ENCODE measurements around the gene BMPER. TPM values are rescaled to one million over a fixed set of nuclear protein-coding genes. Genes with fewer than 3 reads are reported as not detected.

The BMPER gene
- total and polyA plus RNA-seq, 2 of the 8 experiments (the other 6 are each of a cell fraction or from before 2014, with no cell fraction given), result 0.33 to 0.69 TPM

- H4K91ac ChIP-seq (replicated peaks; ENCODE audit: insufficient read length, low read length), result no peak overlapping the region
- DNase-seq (ENCODE audit: low read depth in 1 of 2, low spot score in 2 of 2), result no peak
- H3K4me1 ChIP-seq (replicated peaks in 1 of 4; ENCODE audit: control insufficient read depth in 3 of 4, insufficient read depth in 4 of 4, low read length in 3 of 4), result peaks cover 4 to 7% (median 5%) of the 10 kb centered on the region in 4 experiments; a peak in 4 of 7 replicates
- WGBS, 2 experiments (ENCODE audit: extremely low coverage in 1 of 2, insufficient coverage in 1 of 2, insufficient read length in 1 of 2, insufficient replicate concordance in 2 of 2, low coverage in 1 of 2, low lambda C conversion rate in 2 of 2, missing lambda C conversion rate in 1 of 2), result 80% methylated on average over 2 of the region's 2 CpGs; no CpG with 5 or more reads in 1 of the 2 experiments
- no peak for FAIRE-seq
- H4K8ac ChIP-seq (ENCODE audit: extremely low read depth, insufficient read depth, low read length), result no peak overlapping the region
- no peak overlapping the region for H2BK15ac ChIP-seq (ENCODE audit: low read length)
- no peak overlapping the region for H3K4me2 ChIP-seq (ENCODE audit: insufficient read depth in 1 of 2, low read depth in 2 of 2, low read length in 2 of 2)
- H3K23me2 ChIP-seq (ENCODE audit: low read depth, low read length), result peaks cover 2% of the 10 kb centered on the region; the same call in 1 of the 2 replicates
- no peak overlapping the region for H2AFZ ChIP-seq (ENCODE audit: low read length)
- no peak overlapping the region for H3K14ac ChIP-seq (ENCODE audit: insufficient read length)
- no peaks in the 10 kb centered on the region for H3K36me3 ChIP-seq (ENCODE audit: control insufficient read depth in 2 of 4, insufficient read depth in 4 of 4, low read length in 3 of 4)
- H4K5ac ChIP-seq (ENCODE audit: insufficient read length, low read depth, low read length), result no peak overlapping the region
- no peak overlapping the region for H3K56ac ChIP-seq (replicated peaks; ENCODE audit: insufficient read length, low read depth, low read length)
- no peak overlapping the region for H2AK5ac ChIP-seq (ENCODE audit: low read depth, low read length)
- H2BK120ac ChIP-seq (replicated peaks; ENCODE audit: low read depth, low read length), result no peak overlapping the region
- H2BK12ac ChIP-seq (ENCODE audit: low read depth, low read length), result no peak overlapping the region
- TF ChIP-seq RXRA (IDR thresholded peaks at IDR 0.05; ENCODE audit: insufficient read depth, low read depth, low read length), result no peak
- no peak for TF ChIP-seq ZNF274 (IDR thresholded peaks at IDR 0.05; ENCODE audit: borderline replicate concordance, extremely low read depth, low read length)
- TF ChIP-seq CHD2 (IDR thresholded peaks at IDR 0.05; ENCODE audit: low read length), result no peak
- TF ChIP-seq FOSL1 (IDR thresholded peaks at IDR 0.05; ENCODE audit: insufficient read depth, low read depth, low read length), result no peak
- CTCF ChIA-PET (ENCODE audit: partially characterized antibody), result interaction anchor here (0.6 to 13.5 kb wide), 7 partner anchors 9 to 716 kb away, joined by 3 to 197 read pairs (median 3); no protein-coding TSS in a partner anchor
- no peak overlapping the region for H3K23ac ChIP-seq (ENCODE audit: insufficient read length)
- H2BK5ac ChIP-seq (ENCODE audit: low read depth, low read length), result no peak overlapping the region
- H3K27me3 ChIP-seq (replicated peaks in 1 of 4; ENCODE audit: control insufficient read depth in 3 of 4, extremely low read depth in 1 of 4, insufficient read depth in 3 of 4, low read length in 3 of 4), result no peaks in the 10 kb centered on the region
- H3K79me1 ChIP-seq (ENCODE audit: low read depth, low read length), result no peaks in the 10 kb centered on the region
- no peak overlapping the region for H2BK20ac ChIP-seq (ENCODE audit: low read length)
- POLR2A ChIA-PET (ENCODE audit: partially characterized antibody), result interaction anchor here (1.4 kb wide), 1 partner anchor 23 kb away, joined by 4 read pairs; no protein-coding TSS in a partner anchor
- H3K18ac ChIP-seq (ENCODE audit: extremely low read depth, low read length), result no peak overlapping the region
- H3K79me2 ChIP-seq (ENCODE audit: control insufficient read depth in 1 of 2, insufficient read depth in 2 of 2, low read length in 2 of 2), result no peaks in the 10 kb centered on the region
- no peak overlapping the region for H3K9ac ChIP-seq (replicated peaks in 1 of 4; ENCODE audit: extremely low read depth in 1 of 4, low read depth in 3 of 4, low read length in 3 of 4)
- H3K4me3 ChIP-seq (ENCODE audit: extremely low read depth in 1 of 4, insufficient read depth in 2 of 4, low read depth in 3 of 4, low read length in 4 of 4), result no peak overlapping the region
- H3K4ac ChIP-seq (replicated peaks; ENCODE audit: insufficient read length, low read depth, low read length), result no peak overlapping the region
- H3K27ac ChIP-seq (ENCODE audit: low read depth, low read length), result no peak overlapping the region
- no peaks in the 10 kb centered on the region for H4K20me1 ChIP-seq (replicated peaks in 1 of 2; ENCODE audit: control insufficient read depth in 1 of 2, insufficient read depth in 2 of 2, low read length in 2 of 2)
- no peaks in the 10 kb centered on the region for H3K9me3 ChIP-seq (ENCODE audit: insufficient read depth in 2 of 2, low read depth in 1 of 2, low read length in 1 of 2)
Observed at GRCh38 chr7:34157137-34157536, 251.8 kb downstream of the BMPER start.

Measured in H1 (cell line).